Cardiac muscle cell (in vitro differentiated cells and primary cell): ENCODE data around the gene SULT1A2. TPM values are rescaled to one million over a fixed set of nuclear protein-coding genes. Genes with fewer than 3 reads are reported as not detected.

ENCODE experiments used
- DNase-seq, 2 donors: peaks; one replicate each; pipeline versions ENCODE4 v3.0.0 to v3.0.0-alpha.2; 2010 to 2017; ENCODE audit warnings: low read depth in 1 of 2, low spot score in 1 of 2
- H3K27ac ChIP-seq: fragments of 200-600 bp; sonication (generic); 2 replicates; pipeline ENCODE4 v1.5.1; 2016
- H3K27me3 ChIP-seq: fragments of 200-600 bp; sonication (generic); 2 replicates; pipeline ENCODE4 v1.6.0; 2016; ENCODE audit warnings: control low read depth
- H3K36me3 ChIP-seq: fragments of 200-600 bp; sonication (generic); 2 replicates; pipeline ENCODE4 v1.5.1; 2016; ENCODE audit warnings: control low read depth
- H3K4me1 ChIP-seq: fragments of 200-600 bp; sonication (generic); 2 replicates; pipeline ENCODE4 v1.8.1; 2017; ENCODE audit warnings: low read depth, mild to moderate bottlenecking, mixed run types
- H3K4me3 ChIP-seq: fragments of 200-600 bp; sonication (generic); 2 replicates; pipeline ENCODE4 v1.5.1; 2016; ENCODE audit warnings: mild to moderate bottlenecking
- H3K9me3 ChIP-seq: fragments of 200-600 bp; sonication (generic); 2 replicates; pipeline ENCODE4 v1.5.1; 2017; ENCODE audit warnings: low read depth, mild to moderate bottlenecking, control low read depth
- polyA plus RNA-seq: library from polyadenylated mRNA; unstranded; fragments of >200 nt; fragmentation: Nextera tagmentation; extraction: Ambion mirVana; gene quantifications from 2 replicates; pipeline ENCODE4 v1.2.1, GENCODE V29; 2016
- total RNA-seq: library from RNA; depleted of rRNA; stranded (reverse); fragments of >200 nt; gene quantifications from 2 replicates; pipeline ENCODE4 v1.2.3, GENCODE V29; 2016
- TF ChIP-seq, protein P1 (sequence below): IDR thresholded peaks from 2 replicates; pipeline ENCODE4 v1.5.1; 2012; ENCODE audit warnings: low read depth, mild to moderate bottlenecking, low read length

Gene SULT1A2
- total and polyA plus RNA-seq, 2 experiments from 2014 or later = 0.83 to 1.6 TPM

- H3K36me3 ChIP-seq = no peaks in the 10 kb centered on the region
- no peak overlapping the region for H3K4me3 ChIP-seq
- no peak overlapping the region for H3K27ac ChIP-seq
- H3K4me1 ChIP-seq = peaks cover 3% of the 10 kb centered on the region
- DNase-seq = no peak
- TF ChIP-seq, protein P1, sequence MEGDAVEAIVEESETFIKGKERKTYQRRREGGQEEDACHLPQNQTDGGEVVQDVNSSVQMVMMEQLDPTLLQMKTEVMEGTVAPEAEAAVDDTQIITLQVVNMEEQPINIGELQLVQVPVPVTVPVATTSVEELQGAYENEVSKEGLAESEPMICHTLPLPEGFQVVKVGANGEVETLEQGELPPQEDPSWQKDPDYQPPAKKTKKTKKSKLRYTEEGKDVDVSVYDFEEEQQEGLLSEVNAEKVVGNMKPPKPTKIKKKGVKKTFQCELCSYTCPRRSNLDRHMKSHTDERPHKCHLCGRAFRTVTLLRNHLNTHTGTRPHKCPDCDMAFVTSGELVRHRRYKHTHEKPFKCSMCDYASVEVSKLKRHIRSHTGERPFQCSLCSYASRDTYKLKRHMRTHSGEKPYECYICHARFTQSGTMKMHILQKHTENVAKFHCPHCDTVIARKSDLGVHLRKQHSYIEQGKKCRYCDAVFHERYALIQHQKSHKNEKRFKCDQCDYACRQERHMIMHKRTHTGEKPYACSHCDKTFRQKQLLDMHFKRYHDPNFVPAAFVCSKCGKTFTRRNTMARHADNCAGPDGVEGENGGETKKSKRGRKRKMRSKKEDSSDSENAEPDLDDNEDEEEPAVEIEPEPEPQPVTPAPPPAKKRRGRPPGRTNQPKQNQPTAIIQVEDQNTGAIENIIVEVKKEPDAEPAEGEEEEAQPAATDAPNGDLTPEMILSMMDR = no peak
- H3K27me3 ChIP-seq = no peaks in the 10 kb centered on the region
- H3K9me3 ChIP-seq = no peaks in the 10 kb centered on the region
Measured at GRCh38 chr16:28555561-28555960, 41.3 kb downstream of the SULT1A2 start.

DNA sequence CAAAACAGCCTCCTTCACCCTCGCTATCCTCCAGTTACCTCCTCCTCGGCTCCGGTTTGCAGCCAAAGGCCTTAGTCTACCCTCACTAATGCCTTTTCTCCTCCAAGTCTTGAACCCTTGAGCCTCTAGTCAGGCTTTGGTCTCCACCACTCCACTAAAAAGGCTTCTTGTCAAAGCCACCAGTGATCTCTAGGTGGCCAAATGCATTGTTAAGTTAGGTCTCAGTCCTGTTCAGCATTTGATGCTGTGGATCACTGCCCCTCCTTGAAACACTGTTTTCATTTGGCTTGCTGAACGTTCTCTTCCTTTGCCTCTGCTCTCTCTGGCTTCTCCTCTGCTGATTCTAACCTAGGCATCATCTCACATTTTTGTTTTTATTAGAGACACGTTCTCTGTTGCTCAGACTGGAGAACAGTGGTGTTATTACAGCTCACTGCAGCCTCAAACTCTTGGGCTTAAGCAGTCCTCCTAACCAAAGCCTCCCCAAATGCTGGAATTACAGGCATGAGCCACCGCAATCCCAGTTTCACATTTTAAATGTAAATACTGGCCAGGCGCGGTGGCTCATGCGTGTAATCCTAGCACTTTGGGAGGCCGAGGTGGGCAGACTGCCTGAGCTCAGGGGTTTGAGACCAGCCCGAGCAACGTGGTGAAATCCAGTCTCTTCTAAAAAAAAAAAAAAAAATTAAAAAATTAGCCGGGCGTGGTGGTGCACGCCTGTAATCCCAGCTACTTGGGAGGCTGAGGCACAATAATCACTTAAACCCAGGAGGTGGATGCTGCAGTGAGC, 42.0 kb downstream of the SULT1A2 start:
- H3K4me1 ChIP-seq = peaks cover 3% of the 10 kb centered on the region
- H3K36me3 ChIP-seq = no peaks in the 10 kb centered on the region
- TF ChIP-seq, protein P1 = no peak
- H3K27me3 ChIP-seq = no peaks in the 10 kb centered on the region
- H3K27ac ChIP-seq = no peak overlapping the region
- peak overlapping the region; percentile 67 for H3K4me3 ChIP-seq
- no peaks in the 10 kb centered on the region for H3K9me3 ChIP-seq
- no peak for DNase-seq

GRCh38 chr16:28553776-28554633, 42.8 kb downstream of the SULT1A2 start, which contains the start of gene SGF29:
Gene SGF29 (plus strand): TSS chr16:28553920. CDS start chr16:28581070, 27,150 bp downstream.
- Histone ChIP-seq H3K27me3 (no peaks in the 10 kb centered on the region), H3K27ac (peak within 1 kb of the TSS; percentile 99), H3K4me3 (peak within 1 kb of the TSS; percentile 67), H3K36me3 (no peaks in the 10 kb centered on the region), H3K4me1 (peaks cover 3% of the 10 kb centered on the region), H3K9me3 (no peaks in the 10 kb centered on the region)
- DNase-seq = peak; percentile 94 to 96
- TF ChIP-seq, protein P1 = peak; percentile 24

GRCh38 chr16:28549301-28549899, 47.5 kb downstream of the SULT1A2 start:
- Histone ChIP-seq H3K9me3 (no peaks in the 10 kb centered on the region), H3K4me3 (no peak overlapping the region), H3K27me3 (no peaks in the 10 kb centered on the region), H3K4me1 (peaks cover under 1% of the 10 kb centered on the region), H3K27ac (no peak overlapping the region), H3K36me3 (no peaks in the 10 kb centered on the region)
- DNase-seq = peak in 1 of 2 donors; percentile 68
- TF ChIP-seq, protein P1 = peak; percentile 60

GRCh38 chr16:28548306-28548802, 48.5 kb downstream of the SULT1A2 start:
- Histone ChIP-seq H3K4me3 (no peak overlapping the region), H3K27ac (no peak overlapping the region), H3K9me3 (no peaks in the 10 kb centered on the region), H3K4me1 (no peaks in the 10 kb centered on the region), H3K27me3 (no peaks in the 10 kb centered on the region), H3K36me3 (no peaks in the 10 kb centered on the region)
- TF ChIP-seq, protein P1 = no peak
- DNase-seq = no peak
